Measurements from ENCODE around the gene PLPP2. TPM values are rescaled to one million over a fixed set of nuclear protein-coding genes. Genes with fewer than 3 reads are reported as not detected.

The PLPP2 gene
- total and polyA plus RNA-seq, 2 experiments from 2014 or later = 0.21 TPM; not detected in 1

GRCh38 chr19:279231-279630, 12.0 kb downstream of the PLPP2 start:
- no peak for DNase-seq (ENCODE audit: low read depth in 1 of 2, low spot score in 1 of 2)
- Histone ChIP-seq H3K27me3 (no peaks in the 10 kb centered on the region), H3K4me1 (ENCODE audit: low read depth) (no peaks in the 10 kb centered on the region), H3K27ac (no peak overlapping the region), H3K36me3 (no peaks in the 10 kb centered on the region), H3K4me3 (no peak overlapping the region), H3K9me3 (ENCODE audit: low read depth) (no peaks in the 10 kb centered on the region)
- TF ChIP-seq, protein P1, sequence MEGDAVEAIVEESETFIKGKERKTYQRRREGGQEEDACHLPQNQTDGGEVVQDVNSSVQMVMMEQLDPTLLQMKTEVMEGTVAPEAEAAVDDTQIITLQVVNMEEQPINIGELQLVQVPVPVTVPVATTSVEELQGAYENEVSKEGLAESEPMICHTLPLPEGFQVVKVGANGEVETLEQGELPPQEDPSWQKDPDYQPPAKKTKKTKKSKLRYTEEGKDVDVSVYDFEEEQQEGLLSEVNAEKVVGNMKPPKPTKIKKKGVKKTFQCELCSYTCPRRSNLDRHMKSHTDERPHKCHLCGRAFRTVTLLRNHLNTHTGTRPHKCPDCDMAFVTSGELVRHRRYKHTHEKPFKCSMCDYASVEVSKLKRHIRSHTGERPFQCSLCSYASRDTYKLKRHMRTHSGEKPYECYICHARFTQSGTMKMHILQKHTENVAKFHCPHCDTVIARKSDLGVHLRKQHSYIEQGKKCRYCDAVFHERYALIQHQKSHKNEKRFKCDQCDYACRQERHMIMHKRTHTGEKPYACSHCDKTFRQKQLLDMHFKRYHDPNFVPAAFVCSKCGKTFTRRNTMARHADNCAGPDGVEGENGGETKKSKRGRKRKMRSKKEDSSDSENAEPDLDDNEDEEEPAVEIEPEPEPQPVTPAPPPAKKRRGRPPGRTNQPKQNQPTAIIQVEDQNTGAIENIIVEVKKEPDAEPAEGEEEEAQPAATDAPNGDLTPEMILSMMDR (IDR thresholded peaks at IDR 0.05; ENCODE audit: low read depth, low read length) = no peak

- H3K4me3 ChIP-seq = no peak overlapping the region
- peak; percentile 63 to 77 for DNase-seq (ENCODE audit: low read depth in 1 of 2, low spot score in 1 of 2)
- TF ChIP-seq, protein P1 (IDR thresholded peaks at IDR 0.05; ENCODE audit: low read depth, low read length) = no peak
These were observed 13.5 kb downstream of the PLPP2 start for GRCh38 chr19:277581-278165.

GRCh38 chr19:277131-277530, 14.1 kb downstream of the PLPP2 start:
- Histone ChIP-seq H3K36me3 (no peaks in the 10 kb centered on the region), H3K27ac (no peak overlapping the region), H3K9me3 (ENCODE audit: low read depth) (no peaks in the 10 kb centered on the region), H3K27me3 (no peaks in the 10 kb centered on the region), H3K4me1 (ENCODE audit: low read depth) (no peaks in the 10 kb centered on the region), H3K4me3 (no peak overlapping the region)
- no peak for DNase-seq (ENCODE audit: low read depth in 1 of 2, low spot score in 1 of 2)
- TF ChIP-seq, protein P1 (IDR thresholded peaks at IDR 0.05; ENCODE audit: low read depth, low read length) = no peak

More at GRCh38 chr19:277581-278165, 13.5 kb downstream of the PLPP2 start:
- Histone ChIP-seq H3K27me3 (no peaks in the 10 kb centered on the region), H3K27ac (no peak overlapping the region), H3K4me1 (ENCODE audit: low read depth) (no peaks in the 10 kb centered on the region), H3K36me3 (no peaks in the 10 kb centered on the region), H3K9me3 (ENCODE audit: low read depth) (no peaks in the 10 kb centered on the region)

GRCh38 chr19:275958-276646, 15.1 kb downstream of the PLPP2 start:
- no peaks in the 10 kb centered on the region for H3K9me3 ChIP-seq (ENCODE audit: low read depth)
- H3K4me3 ChIP-seq = no peak overlapping the region
- no peaks in the 10 kb centered on the region for H3K36me3 ChIP-seq
- no peak overlapping the region for H3K27ac ChIP-seq
- no peaks in the 10 kb centered on the region for H3K4me1 ChIP-seq (ENCODE audit: low read depth)
- H3K27me3 ChIP-seq = no peaks in the 10 kb centered on the region
- no peak for DNase-seq (ENCODE audit: low read depth in 1 of 2, low spot score in 1 of 2)
- TF ChIP-seq, protein P1 (IDR thresholded peaks at IDR 0.05; ENCODE audit: low read depth, low read length) = no peak

GRCh38 chr19:275000-275399, 16.2 kb downstream of the PLPP2 start:
- Histone ChIP-seq H3K4me3 (no peak overlapping the region), H3K9me3 (ENCODE audit: low read depth) (no peaks in the 10 kb centered on the region), H3K27ac (no peak overlapping the region), H3K4me1 (ENCODE audit: low read depth) (no peaks in the 10 kb centered on the region), H3K36me3 (no peaks in the 10 kb centered on the region), H3K27me3 (no peaks in the 10 kb centered on the region)
- TF ChIP-seq, protein P1 (IDR thresholded peaks at IDR 0.05; ENCODE audit: low read depth, low read length) = no peak
- no peak for DNase-seq (ENCODE audit: low read depth in 1 of 2, low spot score in 1 of 2)

All from cardiac muscle cell (in vitro differentiated cells and primary cell).